ENCODE results near the gene TTBK2.
"Not testable (repeated sequence)": the region's sequence is repeated elsewhere in the genome, so short reads cannot be mapped to it uniquely, and the experiment has no call there.

The TTBK2 gene

GRCh38 chr15:42914728-42915497 lies 5.7 kb downstream of the TTBK2 start:
- DNase-seq (ENCODE audit: low read depth, low spot score), result no peak
- ChIA-PET CTCF (interaction anchor here (1.4 kb wide), 1 partner anchor 12 kb away, joined by 12 read pairs; no protein-coding TSS in a partner anchor), POLR2A (no interaction called here)
- H3K4me3 ChIP-seq (ENCODE audit: low read depth, low read length), result no peak overlapping the region
- no peak for TF ChIP-seq CTCF (IDR thresholded peaks at IDR 0.05; ENCODE audit: insufficient read depth, low read length, missing control alignments)

GRCh38 chr15:42911058-42911592 lies 9.5 kb downstream of the TTBK2 start:
- no peak overlapping the region for H3K4me3 ChIP-seq (ENCODE audit: low read depth, low read length)
- POLR2A ChIA-PET, result no interaction called here
- no peak for TF ChIP-seq CTCF (IDR thresholded peaks at IDR 0.05; ENCODE audit: insufficient read depth, low read length, missing control alignments)
- DNase-seq (ENCODE audit: low read depth, low spot score), result no peak
- CTCF ChIA-PET, result interaction anchor here (0.6 to 2.6 kb wide), 5 partner anchors 11 to 262 kb away, joined by 3 to 8 read pairs (median 3); no protein-coding TSS in a partner anchor

GRCh38 chr15:42908538-42908937 lies 12.0 kb downstream of the TTBK2 start:
- no peak for TF ChIP-seq CTCF (IDR thresholded peaks at IDR 0.05; ENCODE audit: insufficient read depth, low read length, missing control alignments)
- ChIA-PET POLR2A (no interaction called here), CTCF (interaction anchor here (0.6 to 1.5 kb wide), 2 partner anchors 9 to 18 kb away, joined by 3 to 5 read pairs; no protein-coding TSS in a partner anchor)
- H3K4me3 ChIP-seq (ENCODE audit: low read depth, low read length), result no peak overlapping the region
- DNase-seq (ENCODE audit: low read depth, low spot score), result no peak

- no peak for TF ChIP-seq CTCF (IDR thresholded peaks at IDR 0.05; ENCODE audit: insufficient read depth, low read length, missing control alignments)
- no peak for DNase-seq (ENCODE audit: low read depth, low spot score)
- CTCF ChIA-PET, result interaction anchor here (1.7 kb wide), 1 partner anchor 9 kb away, joined by 4 read pairs; no protein-coding TSS in a partner anchor
- H3K4me3 ChIP-seq (ENCODE audit: low read depth, low read length), result no peak overlapping the region
- POLR2A ChIA-PET, result no interaction called here
Observed at GRCh38 chr15:42903388-42904324, 16.9 kb downstream of the TTBK2 start.

GRCh38 chr15:42893911-42894310 lies 26.7 kb downstream of the TTBK2 start:
- H3K4me3 ChIP-seq (ENCODE audit: low read depth, low read length); CTCF ChIA-PET; POLR2A ChIA-PET; DNase-seq (ENCODE audit: low read depth, low spot score): not testable (repeated sequence)

- ChIA-PET CTCF (interaction anchor here (0.9 to 1.2 kb wide), 2 partner anchors 10 to 35 kb away, joined by 5 read pairs; no protein-coding TSS in a partner anchor), POLR2A (no interaction called here)
- no peak overlapping the region for H3K4me3 ChIP-seq (ENCODE audit: low read depth, low read length)
- no peak for DNase-seq (ENCODE audit: low read depth, low spot score)
- TF ChIP-seq CTCF (IDR thresholded peaks at IDR 0.05; ENCODE audit: insufficient read depth, low read length, missing control alignments), result no peak
Observed at GRCh38 chr15:42891569-42891968, 29.0 kb downstream of the TTBK2 start.

All from AG04449 (cell line).